Measurements from ENCODE around the gene TAPBP.

The TAPBP gene

GRCh38 chr6:33330736-33331135 lies 16.9 kb upstream of the TAPBP start:
- no peak overlapping the region for H3K4me3 ChIP-seq (replicated peaks; ENCODE audit: low read depth, low read length)
- DNase-seq (ENCODE audit: low read depth), result no peak
- no peak for TF ChIP-seq CTCF (IDR thresholded peaks at IDR 0.05; ENCODE audit: low read length, missing control alignments)

- no peak overlapping the region for H3K4me3 ChIP-seq (replicated peaks; ENCODE audit: low read depth, low read length)
- DNase-seq (ENCODE audit: low read depth), result no peak
- no peak for TF ChIP-seq CTCF (IDR thresholded peaks at IDR 0.05; ENCODE audit: low read length, missing control alignments)
These were observed 15.2 kb upstream of the TAPBP start for GRCh38 chr6:33329058-33329457.

- TF ChIP-seq CTCF (IDR thresholded peaks at IDR 0.05; ENCODE audit: low read length, missing control alignments), result no peak
- H3K4me3 ChIP-seq (replicated peaks; ENCODE audit: low read depth, low read length), result no peak overlapping the region
- no peak for DNase-seq (ENCODE audit: low read depth)
These were observed 10.2 kb upstream of the TAPBP start for GRCh38 chr6:33324125-33324524.

- no peak for TF ChIP-seq CTCF (IDR thresholded peaks at IDR 0.05; ENCODE audit: low read length, missing control alignments)
- no peak for DNase-seq (ENCODE audit: low read depth)
- H3K4me3 ChIP-seq (replicated peaks; ENCODE audit: low read depth, low read length), result peak overlapping the region; percentile 87
These were observed 9.7 kb upstream of the TAPBP start for GRCh38 chr6:33323623-33323948.

- no peak for DNase-seq (ENCODE audit: low read depth)
- H3K4me3 ChIP-seq (replicated peaks; ENCODE audit: low read depth, low read length), result peak overlapping the region; percentile 87
- TF ChIP-seq CTCF (IDR thresholded peaks at IDR 0.05; ENCODE audit: low read length, missing control alignments), result no peak
These were observed 7.3 kb upstream of the TAPBP start for GRCh38 chr6:33321227-33321626.

- H3K4me3 ChIP-seq (replicated peaks; ENCODE audit: low read depth, low read length), result peak overlapping the region; percentile 34
- DNase-seq (ENCODE audit: low read depth), result peak; percentile 93
- TF ChIP-seq CTCF (IDR thresholded peaks at IDR 0.05; ENCODE audit: low read length, missing control alignments), result no peak
These were observed 6.7 kb upstream of the TAPBP start for GRCh38 chr6:33320315-33321181.

- peak overlapping the region; percentile 34 for H3K4me3 ChIP-seq (replicated peaks; ENCODE audit: low read depth, low read length)
- DNase-seq (ENCODE audit: low read depth), result no peak
- TF ChIP-seq CTCF (IDR thresholded peaks at IDR 0.05; ENCODE audit: low read length, missing control alignments), result no peak
These were observed 6.0 kb upstream of the TAPBP start for GRCh38 chr6:33319939-33320314.
